ENCODE data around the gene ZBTB5. TPM values are rescaled to one million over a fixed set of nuclear protein-coding genes. Genes with fewer than 3 reads are reported as not detected.

The ZBTB5 gene
- total and polyA plus RNA-seq, 2 of the 8 experiments (the other 6 are each of a cell fraction or from before 2014, with no cell fraction given) = 13.3 to 14.5 TPM

DNA sequence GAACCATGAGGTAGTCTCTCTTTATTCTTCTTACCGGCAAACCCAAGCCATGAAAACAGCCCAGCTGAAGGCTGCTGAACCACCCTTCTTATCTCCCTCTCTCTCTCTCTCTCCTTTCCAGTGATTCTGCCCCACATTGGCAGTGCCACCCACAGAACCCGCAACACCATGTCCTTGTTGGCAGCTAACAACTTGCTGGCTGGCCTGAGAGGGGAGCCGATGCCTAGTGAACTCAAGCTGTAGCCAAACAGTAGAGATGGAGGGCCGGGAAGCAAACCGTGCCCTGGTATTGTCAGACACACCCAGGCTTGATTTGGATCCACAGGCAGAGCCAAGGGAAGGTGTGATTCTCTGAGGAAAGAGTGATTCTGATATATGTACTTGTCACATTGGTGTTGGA lies 28.7 kb downstream of the ZBTB5 start (continued):
- TF ChIP-seq, protein P1, sequence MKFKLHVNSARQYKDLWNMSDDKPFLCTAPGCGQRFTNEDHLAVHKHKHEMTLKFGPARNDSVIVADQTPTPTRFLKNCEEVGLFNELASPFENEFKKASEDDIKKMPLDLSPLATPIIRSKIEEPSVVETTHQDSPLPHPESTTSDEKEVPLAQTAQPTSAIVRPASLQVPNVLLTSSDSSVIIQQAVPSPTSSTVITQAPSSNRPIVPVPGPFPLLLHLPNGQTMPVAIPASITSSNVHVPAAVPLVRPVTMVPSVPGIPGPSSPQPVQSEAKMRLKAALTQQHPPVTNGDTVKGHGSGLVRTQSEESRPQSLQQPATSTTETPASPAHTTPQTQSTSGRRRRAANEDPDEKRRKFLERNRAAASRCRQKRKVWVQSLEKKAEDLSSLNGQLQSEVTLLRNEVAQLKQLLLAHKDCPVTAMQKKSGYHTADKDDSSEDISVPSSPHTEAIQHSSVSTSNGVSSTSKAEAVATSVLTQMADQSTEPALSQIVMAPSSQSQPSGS (IDR thresholded peaks at IDR 0.05; ENCODE audit: low read length) = no peak
- TF ChIP-seq SRF (IDR thresholded peaks at IDR 0.05; ENCODE audit: low read depth, low read length) (no peak), PHF8 (conservative IDR thresholded peaks at IDR 0.05; ENCODE audit: low read depth, low read length) (no peak)

All from H1 (cell line).